Activated CD4-positive, alpha-beta T cell treated with anti-CD3 and anti-CD28 coated beads, Interleukin-2, Interleukin-4, amounts not matched to agents 100 ng/mL and 50 ng/mL, durations not matched to agents 16 hours and 8 hours (primary cell): Measurements from ENCODE around the gene CUEDC1.

Experiments
- DNase-seq: peaks from one replicate; pipeline ENCODE4 v3.0.0-alpha.2; 2020; ENCODE audit warnings: low spot score

The CUEDC1 gene

GRCh38 chr17:57832314-57833178 lies 122.7 kb downstream of the CUEDC1 start:
- DNase-seq, result no peak

GRCh38 chr17:57830880-57831279 lies 124.3 kb downstream of the CUEDC1 start:
- no peak for DNase-seq

- DNase-seq, result no peak
Observed at GRCh38 chr17:57823469-57824401, 131.5 kb downstream of the CUEDC1 start.

- no peak for DNase-seq
Observed at GRCh38 chr17:57819867-57820266, 135.3 kb downstream of the CUEDC1 start.

GRCh38 chr17:57819285-57819684 lies 135.9 kb downstream of the CUEDC1 start:
- no peak for DNase-seq

GRCh38 chr17:57818066-57818465 lies 137.1 kb downstream of the CUEDC1 start:
- no peak for DNase-seq

- DNase-seq, result no peak
Observed at GRCh38 chr17:57817299-57817698, 137.9 kb downstream of the CUEDC1 start.

- no peak for DNase-seq
Observed at GRCh38 chr17:57814421-57814820, 140.8 kb downstream of the CUEDC1 start.

- DNase-seq, result no peak
Observed at GRCh38 chr17:57811638-57812280, 143.5 kb downstream of the CUEDC1 start.
